K562 (cell line): Measurements from ENCODE around the gene SLC27A4. TPM values are rescaled to one million over a fixed set of nuclear protein-coding genes. Genes with fewer than 3 reads are reported as not detected.

ENCODE experiments used
- ATF1 ChIP-seq, 2 experiments: fragments of 450-650 bp in 1 of 2; IDR thresholded peaks; 2 replicates each; pipeline ENCODE4 v1.6.1; 2016; ENCODE audit warnings: missing compliant biosample characterization in 1 of 2, missing genetic modification characterization in 1 of 2
- CBFA2T3 ChIP-seq: fragments of 450-650 bp; IDR thresholded peaks from 2 replicates; pipeline ENCODE4 v1.6.1; 2017
- COPS2 ChIP-seq: fragments of 450-650 bp; conservative IDR thresholded peaks from 2 replicates; pipeline ENCODE4 v1.6.1; 2016; ENCODE audit warnings: mild to moderate bottlenecking, moderate library complexity
- GATA2 ChIP-seq: sonication (generic); formaldehyde crosslinking; IDR thresholded peaks from 2 replicates; pipeline ENCODE4 v1.4.0; 2020; ENCODE audit warnings: mild to moderate bottlenecking, missing genetic modification reagents
- HCFC1 ChIP-seq: IDR thresholded peaks from 2 replicates; pipeline ENCODE4 v1.6.1; 2012; ENCODE audit warnings: low read depth, low read length, improper control_type of control experiment
- HMG20B ChIP-seq: fragments of 250-450 bp; sonication (Bioruptor Pico); IDR thresholded peaks from 2 replicates; pipeline ENCODE4 v1.5.0; 2021; ENCODE audit warnings: mild to moderate bottlenecking
- LARP7 ChIP-seq: fragments of 450-650 bp; IDR thresholded peaks from 2 replicates; pipeline ENCODE4 v1.6.1; 2016
- POLR2G ChIP-seq: fragments of 200-400 bp; formaldehyde crosslinking; IDR thresholded peaks from 2 replicates; pipeline ENCODE4 v1.6.1; 2017; ENCODE audit warnings: low read depth, mild to moderate bottlenecking, antibody characterized with exemption, low read length, moderate library complexity
- RUNX1 ChIP-seq: sonication (generic); IDR thresholded peaks from 2 replicates; pipeline ENCODE4 v1.6.1; 2016; ENCODE audit warnings: antibody characterized with exemption, low read depth
- SLC30A9 ChIP-seq: fragments of 250-450 bp; sonication (Bioruptor Pico); IDR thresholded peaks from 2 replicates; pipeline ENCODE4 v1.8.0; 2022; ENCODE audit warnings: mild to moderate bottlenecking, moderate library complexity
- ZNF165 ChIP-seq: fragments of 250-450 bp; sonication (Bioruptor Pico); IDR thresholded peaks from 2 replicates; pipeline ENCODE4 v1.4.0; 2020; ENCODE audit warnings: borderline replicate concordance
- ZNF274 ChIP-seq: IDR thresholded peaks from 2 replicates; pipeline ENCODE4 v1.6.1; 2011; ENCODE audit warnings: low read depth, mild to moderate bottlenecking, low read length, moderate library complexity, borderline replicate concordance
- ZNF408 ChIP-seq: fragments of 250-450 bp; sonication (Bioruptor Pico); IDR thresholded peaks from 2 replicates; pipeline ENCODE4 v1.4.0; 2020; ENCODE audit warnings: low read depth, mild to moderate bottlenecking, moderate library complexity
- ZNF583 ChIP-seq: fragments of 250-450 bp; sonication (Bioruptor Pico); IDR thresholded peaks from 2 replicates; pipeline ENCODE4 v1.4.0; 2020
- ZNF589 ChIP-seq: fragments of 200-800 bp; sonication (Bioruptor generic); IDR thresholded peaks from 2 replicates; pipeline ENCODE4 v1.6.1; 2016; ENCODE audit warnings: low read depth, missing genetic modification characterization, missing compliant biosample characterization
- polyA plus RNA-seq, 8 experiments: library from polyadenylated mRNA; depleted of rRNA in 4 of 8; stranded (reverse) in 5 of 8; unstranded in 3 of 8; fragments of >200 nt; fragmentation: Nextera tagmentation in 2 of 8; fragmentation: Illumina TruSeq in 1 of 8; extraction: Ambion mirVana in 2 of 8; extraction: Trizol in 1 of 8; gene quantifications; 2 replicates each; pipeline versions ENCODE4 v1.2.1 to v1.2.3, GENCODE V29; 2011 to 2014; ENCODE audit warnings: inconsistent platforms in 1 of 8, missing spikeins in 1 of 8
- total RNA-seq, 7 experiments: library from RNA; depleted of rRNA in 6 of 7; stranded (reverse); fragments of >200 nt in 6 of 7; fragmentation: Illumina TruSeq in 2 of 7; extraction: Trizol in 2 of 7; gene quantifications; 2 replicates each; pipeline versions ENCODE4 v1.2.1 to v1.2.3, GENCODE V29; 2011 to 2021; ENCODE audit warnings: low replicate concordance in 1 of 7
- TF ChIP-seq, protein P1 (sequence below): IDR thresholded peaks from 2 replicates; pipeline ENCODE4 v1.6.1; 2012; ENCODE audit warnings: low read depth, low read length, improper control_type of control experiment, borderline replicate concordance
- TF ChIP-seq, protein P2 (sequence below), 2 experiments: fragments of 450-650 bp; formaldehyde crosslinking in 1 of 2; IDR thresholded peaks; 2 replicates each; pipeline versions ENCODE4 v1.4.0 to v1.6.1; 2014 to 2020; ENCODE audit warnings: mild to moderate bottlenecking in 2 of 2, borderline replicate concordance in 1 of 2, low read depth in 1 of 2

SLC27A4 gene
- total and polyA plus RNA-seq, 9 of the 15 experiments (the other 6 are each of a cell fraction or from before 2014, with no cell fraction given): 0.25 to 35.7 (median 14.0) TPM

DNA sequence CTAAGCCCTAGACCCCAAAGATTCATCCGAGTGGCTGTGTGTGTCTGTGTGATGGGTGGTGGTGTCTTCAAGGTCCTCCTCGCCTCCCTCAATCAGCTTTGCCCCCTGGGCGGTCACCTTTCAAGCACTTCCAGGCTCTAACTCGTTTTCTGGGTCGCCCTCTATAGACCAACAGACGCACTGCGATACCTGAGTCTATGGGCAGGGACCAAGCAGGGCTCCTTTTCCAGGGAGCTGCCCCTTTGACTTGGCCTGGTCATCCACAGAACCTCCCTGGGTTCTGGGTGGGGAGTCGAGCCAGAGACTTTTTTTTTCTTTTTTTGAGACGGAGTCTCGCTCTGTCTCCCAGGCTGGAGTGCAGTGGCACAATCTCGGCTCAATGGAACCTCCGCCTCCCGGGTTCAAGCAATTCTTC, 1.1 kb downstream of the SLC27A4 start (continued):
- no peak for TF ChIP-seq GATA2 (CRISPR knock-in tag)
- no peak for TF ChIP-seq ATF1 (CRISPR knock-in tag; IDR thresholded peaks at IDR 0.05)
- no peak for TF ChIP-seq ATF1 (tag; IDR thresholded peaks at IDR 0.05)
- TF ChIP-seq, protein P1, sequence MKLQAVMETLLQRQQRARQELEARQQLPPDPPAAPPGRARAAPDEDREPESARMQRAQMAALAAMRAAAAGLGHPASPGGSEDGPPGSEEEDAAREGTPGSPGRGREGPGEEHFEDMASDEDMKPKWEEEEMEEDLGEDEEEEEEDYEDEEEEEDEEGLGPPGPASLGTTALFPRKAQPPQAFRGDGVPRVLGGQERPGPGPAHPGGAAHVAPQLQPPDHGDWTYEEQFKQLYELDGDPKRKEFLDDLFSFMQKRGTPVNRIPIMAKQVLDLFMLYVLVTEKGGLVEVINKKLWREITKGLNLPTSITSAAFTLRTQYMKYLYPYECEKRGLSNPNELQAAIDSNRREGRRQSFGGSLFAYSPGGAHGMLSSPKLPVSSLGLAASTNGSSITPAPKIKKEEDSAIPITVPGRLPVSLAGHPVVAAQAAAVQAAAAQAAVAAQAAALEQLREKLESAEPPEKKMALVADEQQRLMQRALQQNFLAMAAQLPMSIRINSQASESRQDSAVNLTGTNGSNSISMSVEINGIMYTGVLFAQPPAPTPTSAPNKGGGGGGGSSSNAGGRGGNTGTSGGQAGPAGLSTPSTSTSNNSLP: no peak
- no peak for TF ChIP-seq HMG20B (CRISPR knock-in tag)
- no peak for TF ChIP-seq POLR2G
- TF ChIP-seq SLC30A9 (CRISPR knock-in tag): no peak
- no peak for TF ChIP-seq RUNX1
- TF ChIP-seq HCFC1: peak; percentile 44; the same call in 1 of the 2 replicates
- TF ChIP-seq, protein P2, sequence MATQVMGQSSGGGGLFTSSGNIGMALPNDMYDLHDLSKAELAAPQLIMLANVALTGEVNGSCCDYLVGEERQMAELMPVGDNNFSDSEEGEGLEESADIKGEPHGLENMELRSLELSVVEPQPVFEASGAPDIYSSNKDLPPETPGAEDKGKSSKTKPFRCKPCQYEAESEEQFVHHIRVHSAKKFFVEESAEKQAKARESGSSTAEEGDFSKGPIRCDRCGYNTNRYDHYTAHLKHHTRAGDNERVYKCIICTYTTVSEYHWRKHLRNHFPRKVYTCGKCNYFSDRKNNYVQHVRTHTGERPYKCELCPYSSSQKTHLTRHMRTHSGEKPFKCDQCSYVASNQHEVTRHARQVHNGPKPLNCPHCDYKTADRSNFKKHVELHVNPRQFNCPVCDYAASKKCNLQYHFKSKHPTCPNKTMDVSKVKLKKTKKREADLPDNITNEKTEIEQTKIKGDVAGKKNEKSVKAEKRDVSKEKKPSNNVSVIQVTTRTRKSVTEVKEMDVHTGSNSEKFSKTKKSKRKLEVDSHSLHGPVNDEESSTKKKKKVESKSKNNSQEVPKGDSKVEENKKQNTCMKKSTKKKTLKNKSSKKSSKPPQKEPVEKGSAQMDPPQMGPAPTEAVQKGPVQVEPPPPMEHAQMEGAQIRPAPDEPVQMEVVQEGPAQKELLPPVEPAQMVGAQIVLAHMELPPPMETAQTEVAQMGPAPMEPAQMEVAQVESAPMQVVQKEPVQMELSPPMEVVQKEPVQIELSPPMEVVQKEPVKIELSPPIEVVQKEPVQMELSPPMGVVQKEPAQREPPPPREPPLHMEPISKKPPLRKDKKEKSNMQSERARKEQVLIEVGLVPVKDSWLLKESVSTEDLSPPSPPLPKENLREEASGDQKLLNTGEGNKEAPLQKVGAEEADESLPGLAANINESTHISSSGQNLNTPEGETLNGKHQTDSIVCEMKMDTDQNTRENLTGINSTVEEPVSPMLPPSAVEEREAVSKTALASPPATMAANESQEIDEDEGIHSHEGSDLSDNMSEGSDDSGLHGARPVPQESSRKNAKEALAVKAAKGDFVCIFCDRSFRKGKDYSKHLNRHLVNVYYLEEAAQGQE (IDR thresholded peaks at IDR 0.05; ENCODE audit: borderline replicate concordance): peak; percentile 83
- TF ChIP-seq, protein P2 (CRISPR knock-in tag; IDR thresholded peaks at IDR 0.05; ENCODE audit: low read depth): no peak
- TF ChIP-seq ZNF583: no peak
- TF ChIP-seq ZNF274: no peak
- TF ChIP-seq ZNF408: no peak
- TF ChIP-seq COPS2: no peak
- no peak for TF ChIP-seq CBFA2T3
- no peak for TF ChIP-seq ZNF165 (CRISPR knock-in tag)
- no peak for TF ChIP-seq LARP7
- TF ChIP-seq ZNF589 (CRISPR knock-in tag): no peak
